Activated naive CD4-positive, alpha-beta T cell treated with anti-CD3 and anti-CD28 coated beads, Interleukin-2, amount 50 U/mL, for 24 hours (primary cell): Measurements from ENCODE around the gene PEX6.

Experiments used
- H3K27ac Mint-ChIP-seq: one replicate; pipeline ENCODE4 v1.8.0; 2021; ENCODE audit warnings: mild to moderate bottlenecking, mixed read lengths
- H3K27me3 Mint-ChIP-seq: one replicate; pipeline ENCODE4 v1.8.0; 2021; ENCODE audit warnings: mixed read lengths
- H3K36me3 Mint-ChIP-seq: one replicate; pipeline ENCODE4 v1.8.0; 2021; ENCODE audit warnings: mixed read lengths
- H3K4me1 Mint-ChIP-seq: one replicate; pipeline ENCODE4 v1.8.0; 2021; ENCODE audit warnings: mixed read lengths
- H3K4me3 Mint-ChIP-seq: one replicate; pipeline ENCODE4 v1.8.0; 2021; ENCODE audit warnings: mild to moderate bottlenecking, mixed read lengths
- H3K9me3 Mint-ChIP-seq: one replicate; pipeline ENCODE4 v1.8.0; 2021; ENCODE audit warnings: mixed read lengths

The PEX6 gene

DNA sequence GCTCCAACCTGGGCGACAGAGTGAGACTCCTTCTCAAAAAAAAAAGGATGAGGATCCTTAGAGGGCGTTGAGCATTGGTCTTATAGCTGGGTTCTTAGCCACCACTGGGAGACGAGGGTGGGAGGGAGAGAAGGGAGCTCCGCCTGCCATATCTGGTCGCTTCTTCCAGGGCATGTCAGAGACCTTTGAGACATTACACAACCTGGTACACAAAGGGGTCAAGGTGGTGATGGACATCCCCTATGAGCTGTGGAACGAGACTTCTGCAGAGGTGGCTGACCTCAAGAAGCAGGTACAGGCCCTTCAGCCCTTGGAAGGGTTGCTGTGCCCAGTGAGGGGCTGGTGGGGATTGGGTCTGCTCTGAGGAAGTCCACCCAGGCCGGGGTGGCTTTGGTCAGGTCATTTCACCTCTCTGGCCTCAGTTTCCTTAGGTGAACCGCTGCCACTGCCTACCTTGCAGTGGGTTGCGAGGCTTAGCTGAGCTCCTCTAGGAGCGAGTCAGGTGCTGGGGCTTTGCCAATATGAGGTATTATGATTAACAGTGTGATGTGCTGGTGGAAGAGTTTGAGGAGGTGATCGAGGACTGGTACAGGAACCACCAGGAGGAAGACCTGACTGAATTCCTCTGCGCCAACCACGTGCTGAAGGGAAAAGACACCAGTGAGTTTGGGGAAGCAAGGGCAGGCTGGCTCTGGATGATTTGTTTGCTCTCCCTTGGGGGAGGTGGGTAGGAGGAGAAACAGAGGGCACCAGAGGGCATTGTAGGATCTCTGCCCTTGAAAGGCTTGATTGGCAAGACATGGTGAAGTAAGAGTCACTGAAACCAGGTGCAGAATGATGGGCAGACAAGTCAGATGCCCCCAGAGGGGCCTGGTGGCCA is 41.2 kb downstream of the PEX6 start:
- no peak overlapping the region for H3K4me3 Mint-ChIP-seq
- H3K4me1 Mint-ChIP-seq = peaks cover 36% of the 10 kb centered on the region
- H3K9me3 Mint-ChIP-seq = no peaks in the 10 kb centered on the region
- H3K27me3 Mint-ChIP-seq = no peaks in the 10 kb centered on the region
- H3K27ac Mint-ChIP-seq = no peak overlapping the region
- peaks cover 17% of the 10 kb centered on the region for H3K36me3 Mint-ChIP-seq

DNA sequence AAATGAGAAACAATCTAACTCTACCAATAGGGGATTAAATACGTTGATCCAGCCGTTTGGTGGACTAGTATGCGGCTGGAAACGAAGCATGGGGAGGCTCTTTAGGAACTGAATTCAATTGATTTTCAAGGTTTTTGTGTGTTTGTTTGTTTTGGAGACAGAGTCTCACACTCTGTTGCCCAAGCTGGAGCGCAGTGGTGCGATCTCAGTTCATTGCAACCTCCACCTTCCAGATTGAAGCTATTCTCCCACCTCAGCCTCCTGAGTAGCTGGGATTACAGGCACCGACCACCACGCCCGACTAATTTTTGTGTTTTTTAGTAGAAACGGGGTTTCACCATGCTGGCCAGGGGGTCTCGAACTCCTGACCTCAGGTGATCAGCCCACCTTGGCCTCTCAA is 42.6 kb downstream of the PEX6 start:
- Mint-ChIP-seq H3K9me3 (no peaks in the 10 kb centered on the region), H3K4me3 (no peak overlapping the region), H3K4me1 (peaks cover 47% of the 10 kb centered on the region), H3K27me3 (no peaks in the 10 kb centered on the region), H3K27ac (no peak overlapping the region), H3K36me3 (peaks cover 24% of the 10 kb centered on the region)

DNA sequence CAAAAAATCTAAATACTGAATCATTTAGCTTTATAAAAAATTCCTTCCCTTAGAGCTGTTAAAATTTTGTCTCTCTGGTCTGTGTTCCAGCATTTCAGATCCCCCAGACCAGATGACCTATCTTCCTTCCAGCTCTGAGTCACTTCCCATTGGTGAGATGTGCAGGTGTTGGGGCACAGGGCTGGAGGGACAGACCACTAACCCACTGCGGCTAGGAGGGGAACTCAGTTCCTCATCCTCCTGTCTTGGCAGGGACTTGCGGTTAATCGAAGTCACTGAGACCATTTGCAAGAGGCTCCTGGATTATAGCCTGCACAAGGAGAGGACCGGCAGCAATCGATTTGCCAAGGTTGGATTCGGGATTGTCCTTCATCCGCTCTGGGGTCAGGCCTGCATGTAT is 43.7 kb downstream of the PEX6 start:
- Mint-ChIP-seq H3K4me1 (peaks cover 56% of the 10 kb centered on the region), H3K4me3 (peak overlapping the region; percentile 26), H3K36me3 (peaks cover 24% of the 10 kb centered on the region), H3K9me3 (no peaks in the 10 kb centered on the region), H3K27me3 (no peaks in the 10 kb centered on the region), H3K27ac (peak overlapping the region; percentile 51)

DNA sequence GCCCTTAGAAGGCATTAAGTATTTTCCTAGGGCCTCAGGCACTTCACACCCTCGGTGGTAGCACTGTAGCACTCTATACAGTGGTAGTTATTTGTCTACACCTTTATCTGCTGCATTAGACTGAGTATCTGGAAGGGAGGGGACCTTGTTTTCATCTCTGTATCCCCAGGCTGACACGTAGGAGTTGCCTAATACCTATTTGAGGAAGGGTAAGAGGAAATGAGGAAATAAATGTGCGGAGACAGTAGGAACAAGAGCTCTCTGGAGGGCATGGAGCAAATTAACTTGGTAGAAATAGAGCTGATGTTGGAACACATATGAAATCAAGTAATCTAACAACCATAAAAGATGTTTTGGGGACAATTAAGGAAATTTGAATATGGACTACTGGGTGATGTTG is 45.8 kb downstream of the PEX6 start:
- peaks cover 65% of the 10 kb centered on the region for H3K4me1 Mint-ChIP-seq
- H3K27me3 Mint-ChIP-seq = no peaks in the 10 kb centered on the region
- peak overlapping the region; percentile 89 for H3K27ac Mint-ChIP-seq
- H3K4me3 Mint-ChIP-seq = peak overlapping the region; percentile 87
- no peaks in the 10 kb centered on the region for H3K9me3 Mint-ChIP-seq
- H3K36me3 Mint-ChIP-seq = peaks cover 27% of the 10 kb centered on the region

DNA sequence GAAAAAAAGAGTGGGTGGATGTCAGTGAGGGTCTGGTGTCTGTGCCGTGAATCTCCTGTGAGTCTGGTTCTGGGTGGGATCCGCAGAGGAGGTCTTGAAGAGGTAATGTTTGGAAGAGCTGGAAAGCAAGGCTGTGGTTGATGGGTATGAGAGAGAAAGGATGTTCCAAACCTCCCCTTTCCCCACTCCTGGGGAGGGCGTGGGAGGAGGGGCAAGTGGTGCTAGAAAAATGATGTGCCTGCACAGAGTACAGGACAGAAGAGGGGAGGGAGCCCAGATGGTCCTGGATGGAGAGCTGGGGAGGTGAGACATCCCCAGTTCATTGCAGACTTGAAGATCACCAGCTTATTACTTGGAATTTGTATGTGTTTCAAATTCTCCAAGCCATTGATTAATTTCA is 46.6 kb downstream of the PEX6 start:
- Mint-ChIP-seq H3K27me3 (no peaks in the 10 kb centered on the region), H3K9me3 (no peaks in the 10 kb centered on the region), H3K4me3 (peak overlapping the region; percentile 87), H3K36me3 (peaks cover 23% of the 10 kb centered on the region), H3K4me1 (peaks cover 62% of the 10 kb centered on the region), H3K27ac (peak overlapping the region; percentile 89)

DNA sequence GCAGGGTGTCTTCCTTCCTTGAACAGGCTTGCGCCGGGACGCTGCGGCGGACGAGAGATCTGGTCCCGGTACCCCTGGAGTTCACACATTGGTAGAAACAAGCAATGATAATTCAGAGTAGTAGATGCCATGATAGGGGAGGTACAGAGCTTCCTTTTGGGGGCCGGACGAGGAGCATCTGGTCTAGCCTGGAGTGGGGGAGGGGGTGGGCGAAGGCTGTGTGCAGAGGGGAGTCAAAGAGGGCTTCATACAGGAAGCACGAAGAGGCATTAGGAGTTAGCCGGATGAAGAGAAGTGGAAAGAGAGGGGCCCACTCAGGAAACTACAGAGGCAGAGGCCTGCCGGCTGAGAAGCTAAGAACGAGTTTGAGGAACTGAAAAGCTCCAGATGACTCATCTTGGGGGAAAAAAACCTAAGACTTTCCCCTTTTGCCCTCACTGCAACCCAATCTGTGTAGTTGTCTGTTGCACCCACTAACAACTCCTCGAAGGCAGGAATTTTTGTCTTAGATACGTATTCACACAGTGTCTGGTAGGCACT is 49.1 kb downstream of the PEX6 start:
- peak overlapping the region; percentile 93 for H3K4me3 Mint-ChIP-seq
- H3K27ac Mint-ChIP-seq = peak overlapping the region; percentile 92
- no peaks in the 10 kb centered on the region for H3K27me3 Mint-ChIP-seq
- peaks cover 45% of the 10 kb centered on the region for H3K4me1 Mint-ChIP-seq
- peaks cover 18% of the 10 kb centered on the region for H3K36me3 Mint-ChIP-seq
- no peaks in the 10 kb centered on the region for H3K9me3 Mint-ChIP-seq

DNA sequence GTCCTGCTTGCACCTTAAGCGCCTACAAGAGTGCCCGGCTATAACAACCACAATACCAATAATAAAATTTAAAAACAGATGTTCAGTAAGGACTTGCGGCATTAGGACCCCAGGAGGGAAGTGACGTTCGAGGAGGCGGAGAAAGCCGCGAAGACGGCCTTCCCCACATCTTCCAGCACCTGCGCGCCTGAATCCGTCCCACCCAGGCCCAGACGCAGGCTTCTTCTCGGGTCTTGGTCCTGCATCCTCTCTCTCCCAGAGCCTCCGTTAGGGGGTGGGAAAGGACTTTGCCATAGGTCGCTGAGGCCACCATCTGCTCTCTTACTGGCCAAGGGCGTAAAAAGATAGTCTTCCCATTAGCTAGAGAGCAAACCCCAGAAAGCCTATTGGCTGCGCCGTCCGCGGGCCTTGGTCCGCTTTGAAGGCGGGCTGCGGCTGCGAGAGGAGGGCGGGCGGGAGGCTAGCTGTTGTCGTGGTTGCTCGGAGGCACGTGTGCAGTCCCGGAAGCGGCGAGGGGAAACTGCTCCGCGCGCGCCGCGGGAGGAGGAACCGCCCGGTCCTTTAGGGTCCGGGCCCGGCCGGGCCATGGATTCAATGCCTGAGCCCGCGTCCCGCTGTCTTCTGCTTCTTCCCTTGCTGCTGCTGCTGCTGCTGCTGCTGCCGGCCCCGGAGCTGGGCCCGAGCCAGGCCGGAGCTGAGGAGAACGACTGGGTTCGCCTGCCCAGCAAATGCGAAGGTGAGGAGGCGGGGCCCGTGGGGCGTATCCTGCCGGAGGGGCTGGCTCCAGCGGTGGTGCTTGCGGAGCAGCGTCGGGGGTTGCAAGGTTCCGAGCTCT is 49.8 kb downstream of the PEX6 start, which contains the start of gene CNPY3:
TSS of gene CNPY3 (plus strand) at position 495 of the 835 bp plus-strand sequence. CDS start at position 586, 91 bp downstream.
- Mint-ChIP-seq H3K4me3 (peak within 1 kb of the TSS; percentile 93), H3K27me3 (no peaks in the 10 kb centered on the region), H3K27ac (peak within 1 kb of the TSS; percentile 92), H3K9me3 (no peaks in the 10 kb centered on the region), H3K36me3 (peaks cover 18% of the 10 kb centered on the region), H3K4me1 (peaks cover 43% of the 10 kb centered on the region)

DNA sequence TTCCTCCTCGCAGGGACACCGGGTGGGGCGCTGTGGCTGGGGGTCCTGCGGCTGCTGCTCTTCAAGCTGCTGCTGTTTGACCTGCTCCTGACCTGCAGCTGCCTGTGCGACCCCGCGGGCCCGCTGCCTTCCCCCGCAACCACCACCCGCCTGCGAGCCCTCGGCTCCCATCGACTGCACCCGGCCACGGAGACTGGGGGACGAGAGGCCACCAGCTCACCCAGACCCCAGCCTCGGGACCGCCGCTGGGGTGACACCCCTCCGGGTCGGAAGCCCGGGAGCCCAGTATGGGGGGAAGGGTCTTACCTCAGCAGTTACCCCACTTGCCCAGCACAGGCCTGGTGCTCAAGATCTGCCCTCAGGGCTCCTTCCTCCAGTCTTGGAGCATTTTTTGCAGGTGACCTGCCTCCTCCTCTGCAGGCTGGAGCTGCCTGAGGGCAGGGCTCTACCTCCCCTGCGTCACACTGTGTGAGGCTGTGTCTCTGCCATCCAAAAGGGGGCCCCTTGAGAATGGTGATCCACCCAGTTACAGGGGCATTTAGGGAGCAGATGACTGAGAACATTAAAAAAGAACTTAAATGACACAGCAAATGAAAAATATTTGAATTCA is 53.6 kb downstream of the PEX6 start:
- Mint-ChIP-seq H3K27me3 (no peaks in the 10 kb centered on the region), H3K9me3 (no peaks in the 10 kb centered on the region), H3K4me1 (peaks cover 10% of the 10 kb centered on the region), H3K36me3 (peaks cover 3% of the 10 kb centered on the region), H3K27ac (no peak overlapping the region), H3K4me3 (no peak overlapping the region)

DNA sequence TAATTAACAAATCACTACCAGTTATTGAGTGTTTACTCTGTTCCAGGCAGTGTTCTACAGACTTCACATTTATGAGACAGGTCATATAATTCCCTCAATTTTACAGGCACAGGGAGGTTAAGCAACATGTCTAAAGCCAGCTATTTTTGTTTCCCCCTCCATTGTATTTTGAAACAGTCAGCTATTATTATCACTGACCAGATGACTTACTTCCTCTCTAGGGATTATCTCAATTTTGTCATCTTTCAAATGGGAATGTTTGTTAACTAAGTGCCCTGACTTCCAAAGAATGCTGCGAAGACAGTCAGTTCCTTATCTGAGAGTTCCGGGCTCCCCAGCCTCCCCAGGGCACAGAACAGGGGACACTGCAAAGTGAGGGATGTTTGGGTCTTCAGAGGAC is 55.3 kb downstream of the PEX6 start:
- no peaks in the 10 kb centered on the region for H3K9me3 Mint-ChIP-seq
- H3K27me3 Mint-ChIP-seq = no peaks in the 10 kb centered on the region
- H3K27ac Mint-ChIP-seq = no peak overlapping the region
- H3K4me1 Mint-ChIP-seq = peaks cover 5% of the 10 kb centered on the region
- H3K4me3 Mint-ChIP-seq = no peak overlapping the region
- H3K36me3 Mint-ChIP-seq = no peaks in the 10 kb centered on the region

DNA sequence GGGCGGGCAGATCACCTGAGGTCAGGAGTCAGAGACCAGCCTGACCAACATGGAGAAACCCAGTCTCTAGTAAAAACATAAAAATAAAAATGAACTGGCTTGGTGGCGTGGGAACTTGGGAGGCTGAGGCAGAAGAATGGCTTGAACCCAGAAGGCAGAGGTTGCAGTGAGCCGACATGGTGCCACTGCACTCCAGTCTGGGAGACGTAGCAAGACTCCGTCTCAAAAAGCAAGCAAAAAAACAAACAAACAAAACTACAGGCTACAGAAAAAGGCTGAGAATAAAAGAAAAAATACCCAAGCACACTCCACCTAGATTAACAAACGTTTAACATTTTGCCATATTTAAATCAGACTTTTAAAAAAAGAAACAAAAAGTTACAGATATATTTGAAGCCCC is 57.2 kb downstream of the PEX6 start:
- H3K4me3 Mint-ChIP-seq = no peak overlapping the region
- H3K27ac Mint-ChIP-seq = no peak overlapping the region

DNA sequence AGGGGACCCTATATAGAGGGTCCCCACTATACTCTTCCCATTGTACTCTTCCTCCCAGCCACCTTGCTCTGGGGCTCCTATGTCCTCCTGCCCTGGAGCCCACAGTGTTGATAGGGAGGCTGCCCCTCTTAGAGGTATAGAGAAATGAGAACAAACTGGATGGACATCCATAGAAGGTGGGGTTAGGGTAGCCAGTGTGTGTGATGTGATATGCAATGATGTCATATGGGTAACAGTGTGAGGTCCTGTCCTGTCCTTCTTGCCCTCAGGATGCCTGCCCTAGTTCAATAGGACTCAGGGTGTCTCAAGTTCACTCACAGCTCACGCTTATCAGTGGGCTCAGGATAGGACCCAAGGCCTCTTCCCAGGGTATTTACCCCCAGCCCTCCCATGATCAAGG is 62.7 kb downstream of the PEX6 start:
- H3K9me3 Mint-ChIP-seq = no peaks in the 10 kb centered on the region
- H3K36me3 Mint-ChIP-seq = no peaks in the 10 kb centered on the region
- H3K27ac Mint-ChIP-seq = no peak overlapping the region
- peaks cover 4% of the 10 kb centered on the region for H3K27me3 Mint-ChIP-seq
- H3K4me1 Mint-ChIP-seq = peaks cover 2% of the 10 kb centered on the region
- H3K4me3 Mint-ChIP-seq = no peak overlapping the region

More for the DNA sequence above, 57.2 kb downstream of the PEX6 start:
- no peaks in the 10 kb centered on the region for H3K36me3 Mint-ChIP-seq
- no peaks in the 10 kb centered on the region for H3K9me3 Mint-ChIP-seq
- no peaks in the 10 kb centered on the region for H3K27me3 Mint-ChIP-seq
- no peaks in the 10 kb centered on the region for H3K4me1 Mint-ChIP-seq

DNA sequence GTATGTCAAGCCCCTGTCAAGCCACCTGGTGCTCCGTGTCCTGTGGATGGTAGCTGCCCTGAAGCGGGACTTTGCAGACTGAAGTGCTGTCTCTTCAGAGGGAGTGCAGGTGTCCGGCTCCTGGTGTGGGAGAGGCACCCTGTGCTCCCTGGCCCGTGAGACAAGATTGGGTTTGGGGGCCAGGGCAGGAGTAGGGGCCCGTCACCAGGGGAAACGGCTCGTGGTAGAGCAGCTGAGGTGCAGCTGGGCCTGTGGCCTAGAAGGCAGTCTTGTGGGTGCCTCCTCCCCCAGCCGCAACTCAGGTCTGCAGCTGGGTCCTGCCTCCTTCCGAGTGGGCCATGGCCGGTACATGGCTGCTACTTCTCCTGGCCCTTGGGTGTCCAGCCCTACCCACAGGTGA is 63.2 kb downstream of the PEX6 start, which contains the start of gene PTCRA:
TSS of gene PTCRA (plus strand) at position 322 of the 400 bp plus-strand sequence. CDS start at position 339, 17 bp downstream.
- H3K27ac Mint-ChIP-seq = no peak within 1 kb of the TSS
- no peaks in the 10 kb centered on the region for H3K9me3 Mint-ChIP-seq
- H3K27me3 Mint-ChIP-seq = peaks cover 6% of the 10 kb centered on the region
- H3K4me1 Mint-ChIP-seq = peaks cover 4% of the 10 kb centered on the region
- H3K4me3 Mint-ChIP-seq = peak within 1 kb of the TSS; percentile 15
- H3K36me3 Mint-ChIP-seq = no peaks in the 10 kb centered on the region

DNA sequence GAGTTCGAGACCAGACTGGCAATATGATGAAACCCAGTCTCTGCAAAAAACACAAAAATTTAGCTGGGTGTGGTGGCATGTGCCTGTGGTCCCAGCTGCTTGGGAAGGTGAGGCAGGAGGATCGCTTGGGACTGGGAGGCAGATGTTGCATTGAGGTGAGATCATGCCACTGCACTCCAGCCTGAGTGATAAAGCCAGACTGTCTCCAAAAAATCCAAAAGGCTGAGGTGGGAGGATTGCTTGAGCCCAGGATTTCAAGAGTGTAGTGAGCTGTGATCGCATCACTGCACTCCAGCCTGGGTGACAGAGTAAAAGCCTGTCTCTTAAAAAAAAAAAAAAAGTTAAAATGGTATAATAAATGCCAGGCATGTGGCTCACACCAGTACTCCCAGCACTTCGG is 64.4 kb downstream of the PEX6 start:
- H3K27ac Mint-ChIP-seq = no peak overlapping the region
- peaks cover 4% of the 10 kb centered on the region for H3K4me1 Mint-ChIP-seq
- H3K4me3 Mint-ChIP-seq = no peak overlapping the region
- H3K36me3 Mint-ChIP-seq = no peaks in the 10 kb centered on the region
- peaks cover 6% of the 10 kb centered on the region for H3K27me3 Mint-ChIP-seq
- no peaks in the 10 kb centered on the region for H3K9me3 Mint-ChIP-seq
